ENCODE data around the gene GRIN2A. TPM values are rescaled to one million over a fixed set of nuclear protein-coding genes. Genes with fewer than 3 reads are reported as not detected.
A peak's percentile ranks its signal among the peaks of the same experiment; 100 is the strongest.

GRIN2A gene
- total and polyA plus RNA-seq, 2 of the 13 experiments (the other 11 are each of a cell fraction or from before 2014, with no cell fraction given): not detected

GRCh38 chr16:10181196-10182162 is 749 bp downstream of the GRIN2A start (continued):
- TF ChIP-seq, protein P1, sequence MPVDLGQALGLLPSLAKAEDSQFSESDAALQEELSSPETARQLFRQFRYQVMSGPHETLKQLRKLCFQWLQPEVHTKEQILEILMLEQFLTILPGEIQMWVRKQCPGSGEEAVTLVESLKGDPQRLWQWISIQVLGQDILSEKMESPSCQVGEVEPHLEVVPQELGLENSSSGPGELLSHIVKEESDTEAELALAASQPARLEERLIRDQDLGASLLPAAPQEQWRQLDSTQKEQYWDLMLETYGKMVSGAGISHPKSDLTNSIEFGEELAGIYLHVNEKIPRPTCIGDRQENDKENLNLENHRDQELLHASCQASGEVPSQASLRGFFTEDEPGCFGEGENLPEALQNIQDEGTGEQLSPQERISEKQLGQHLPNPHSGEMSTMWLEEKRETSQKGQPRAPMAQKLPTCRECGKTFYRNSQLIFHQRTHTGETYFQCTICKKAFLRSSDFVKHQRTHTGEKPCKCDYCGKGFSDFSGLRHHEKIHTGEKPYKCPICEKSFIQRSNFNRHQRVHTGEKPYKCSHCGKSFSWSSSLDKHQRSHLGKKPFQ (CRISPR knock-in tag; IDR thresholded peaks at IDR 0.05; ENCODE audit: insufficient replicate concordance): peak; percentile 5
- TF ChIP-seq SMC3 (IDR thresholded peaks at IDR 0.05; ENCODE audit: low read length): peak; percentile 61; the same call in 1 of the 2 replicates
- TF ChIP-seq ZNF777 (CRISPR knock-in tag; IDR thresholded peaks at IDR 0.05): peak; percentile 91
- peak; percentile 64; the same call in 1 of the 2 replicates for TF ChIP-seq GABPB1 (CRISPR knock-in tag; IDR thresholded peaks at IDR 0.05)
- peak; percentile 69; the same call in 1 of the 2 replicates for TF ChIP-seq NCOA1 (CRISPR knock-in tag; IDR thresholded peaks at IDR 0.05)
- TF ChIP-seq SP5 (CRISPR knock-in tag; IDR thresholded peaks at IDR 0.05; ENCODE audit: borderline replicate concordance, low read depth): no peak
- TF ChIP-seq ZNF720 (CRISPR knock-in tag; IDR thresholded peaks at IDR 0.05): 0 out of 2 replicates have a peak, but pooled peaks have one; percentile 44
- peak; percentile 89 for TF ChIP-seq LBX2 (CRISPR knock-in tag; IDR thresholded peaks at IDR 0.05; ENCODE audit: borderline replicate concordance)
- TF ChIP-seq PRDM4 (CRISPR knock-in tag; IDR thresholded peaks at IDR 0.05; ENCODE audit: borderline replicate concordance): 0 out of 2 replicates have a peak, but pooled peaks have one; percentile 6
- TF ChIP-seq ZNF724P (CRISPR knock-in tag; IDR thresholded peaks at IDR 0.05; ENCODE audit: borderline replicate concordance): 0 out of 2 replicates have a peak, but pooled peaks have one; percentile 45
- TF ChIP-seq YY1 (IDR thresholded peaks at IDR 0.05; ENCODE audit: insufficient read depth, insufficient replicate concordance, low read depth, low read length): peak; percentile 31
- TF ChIP-seq MYPOP (CRISPR knock-in tag; IDR thresholded peaks at IDR 0.05): no peak
- TF ChIP-seq ZNF839 (CRISPR knock-in tag; IDR thresholded peaks at IDR 0.05; ENCODE audit: borderline replicate concordance): peak; percentile 62; the same call in 1 of the 2 replicates
- TF ChIP-seq ZNF574 (CRISPR knock-in tag; IDR thresholded peaks at IDR 0.05): peak; percentile 56; the same call in 1 of the 2 replicates
- TF ChIP-seq HDAC2 (CRISPR knock-in tag; IDR thresholded peaks at IDR 0.05): no peak
- no peak for TF ChIP-seq FOXK1 (CRISPR knock-in tag; IDR thresholded peaks at IDR 0.05; ENCODE audit: borderline replicate concordance, low read depth)
- peak; percentile 41 for TF ChIP-seq RBM39 (IDR thresholded peaks at IDR 0.05; ENCODE audit: low read depth, low read length, poor library complexity, severe bottlenecking)
- peak; percentile 99 for TF ChIP-seq RAD21 (CRISPR knock-in tag; IDR thresholded peaks at IDR 0.05)
- TF ChIP-seq GLI4 (CRISPR knock-in tag; IDR thresholded peaks at IDR 0.05; ENCODE audit: borderline replicate concordance): no peak

All from HepG2 (cell line).